Measurements from ENCODE around the gene TBCK. TPM values are rescaled to one million over a fixed set of nuclear protein-coding genes. Genes with fewer than 3 reads are reported as not detected.

Gene TBCK
- total RNA-seq, 4 donors from 2014 or later, result 23.3 to 47.7 (median 34.2) TPM

GRCh38 chr4:106033469-106033868 lies 282.5 kb downstream of the TBCK start:
- no peaks in the 10 kb centered on the region for H3K36me3 ChIP-seq
- no peak for DNase-seq (ENCODE audit: low spot score in 2 of 2)
- no peaks in the 10 kb centered on the region for H3K4me1 ChIP-seq
- no peak overlapping the region for H3K27ac ChIP-seq
- H3K4me3 ChIP-seq, result no peak overlapping the region
- TF ChIP-seq POLR2AphosphoS5 (IDR thresholded peaks at IDR 0.05) (no peak), CTCF (IDR thresholded peaks at IDR 0.05) (no peak), POLR2A (IDR thresholded peaks at IDR 0.05) (no peak), EP300 (IDR thresholded peaks at IDR 0.05) (no peak)
- H3K27me3 ChIP-seq, result no peaks in the 10 kb centered on the region
- H3K9me3 ChIP-seq, result no peaks in the 10 kb centered on the region

DNA sequence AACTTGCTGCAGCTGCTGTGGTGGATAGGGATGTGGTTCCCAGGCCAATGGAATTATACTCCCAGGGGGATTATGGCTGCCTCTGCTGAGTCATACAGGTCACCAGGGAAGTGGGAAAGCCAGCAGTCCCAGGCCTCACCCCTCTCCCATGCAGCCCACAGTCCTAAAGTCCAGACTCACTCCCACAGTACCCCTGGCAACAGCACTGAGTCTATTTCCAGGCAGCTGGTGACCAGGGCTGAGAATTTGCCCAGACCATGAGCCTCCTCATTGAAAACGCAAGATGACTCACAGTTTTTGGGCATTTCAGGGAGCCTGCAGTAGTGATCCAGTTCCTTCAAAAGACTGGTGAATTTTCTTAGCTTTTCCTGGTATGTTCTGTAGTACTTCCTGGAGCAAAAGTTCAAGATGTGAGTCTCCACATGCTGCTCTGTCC lies 283.1 kb downstream of the TBCK start:
- Histone ChIP-seq H3K9me3 (no peaks in the 10 kb centered on the region), H3K27ac (no peak overlapping the region), H3K4me1 (no peaks in the 10 kb centered on the region), H3K4me3 (no peak overlapping the region), H3K36me3 (no peaks in the 10 kb centered on the region), H3K27me3 (no peaks in the 10 kb centered on the region)
- WGBS, result 71% methylated on average over 1 of the region's 1 CpG
- no peak for DNase-seq (ENCODE audit: low spot score in 2 of 2)
- TF ChIP-seq POLR2A (IDR thresholded peaks at IDR 0.05), result no peak
- TF ChIP-seq CTCF (IDR thresholded peaks at IDR 0.05), result no peak
- no peak for TF ChIP-seq POLR2AphosphoS5 (IDR thresholded peaks at IDR 0.05)
- TF ChIP-seq EP300 (IDR thresholded peaks at IDR 0.05), result no peak

- no peaks in the 10 kb centered on the region for H3K9me3 ChIP-seq
- H3K4me1 ChIP-seq, result no peaks in the 10 kb centered on the region
- H3K27me3 ChIP-seq, result no peaks in the 10 kb centered on the region
- WGBS, result 88% methylated on average over 2 of the region's 2 CpGs
- H3K4me3 ChIP-seq, result no peak overlapping the region
- TF ChIP-seq EP300 (IDR thresholded peaks at IDR 0.05) (no peak), POLR2AphosphoS5 (IDR thresholded peaks at IDR 0.05) (no peak), CTCF (IDR thresholded peaks at IDR 0.05) (no peak), POLR2A (IDR thresholded peaks at IDR 0.05) (no peak)
- DNase-seq (ENCODE audit: low spot score in 2 of 2), result no peak
- no peak overlapping the region for H3K27ac ChIP-seq
- no peaks in the 10 kb centered on the region for H3K36me3 ChIP-seq
Measured at GRCh38 chr4:106022454-106022853, 293.6 kb downstream of the TBCK start.

DNA sequence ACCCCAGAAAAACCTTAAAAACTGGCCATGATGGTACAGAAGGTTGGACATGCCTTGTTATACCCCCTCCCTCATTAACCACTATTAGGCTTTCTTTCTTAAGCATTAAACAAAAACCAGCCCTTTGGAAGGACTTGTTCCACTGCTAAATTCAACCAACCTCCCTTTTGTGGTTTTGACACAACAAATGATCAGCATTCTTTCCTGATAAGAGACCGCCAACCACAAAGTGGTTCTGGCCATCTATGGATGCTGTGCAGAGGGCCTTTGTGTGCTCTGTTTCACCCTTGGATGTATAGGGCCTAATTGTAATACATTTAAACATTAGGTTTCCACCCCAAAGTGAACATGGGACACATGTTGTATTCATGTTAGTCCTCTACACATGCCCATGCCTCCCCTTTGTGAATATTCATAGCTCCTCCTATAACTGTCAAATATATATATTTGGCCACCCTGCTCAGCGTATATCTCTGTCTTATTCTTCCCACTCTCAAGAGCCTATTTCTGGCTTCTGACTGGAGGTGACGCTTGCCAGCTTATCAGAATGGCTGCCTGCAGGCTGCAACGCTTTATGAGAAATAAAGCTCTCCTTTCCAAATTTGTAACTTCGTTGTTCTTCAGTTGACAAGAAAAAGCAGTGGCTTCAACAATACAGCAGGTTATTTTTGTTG lies 294.1 kb downstream of the TBCK start:
- Histone ChIP-seq H3K9me3 (no peaks in the 10 kb centered on the region), H3K36me3 (no peaks in the 10 kb centered on the region), H3K4me1 (no peaks in the 10 kb centered on the region), H3K4me3 (no peak overlapping the region), H3K27me3 (no peaks in the 10 kb centered on the region), H3K27ac (no peak overlapping the region)
- DNase-seq (ENCODE audit: low spot score in 2 of 2), result no peak
- 94% methylated on average over 5 of the region's 5 CpGs for WGBS
- TF ChIP-seq POLR2AphosphoS5 (IDR thresholded peaks at IDR 0.05), result no peak

DNA sequence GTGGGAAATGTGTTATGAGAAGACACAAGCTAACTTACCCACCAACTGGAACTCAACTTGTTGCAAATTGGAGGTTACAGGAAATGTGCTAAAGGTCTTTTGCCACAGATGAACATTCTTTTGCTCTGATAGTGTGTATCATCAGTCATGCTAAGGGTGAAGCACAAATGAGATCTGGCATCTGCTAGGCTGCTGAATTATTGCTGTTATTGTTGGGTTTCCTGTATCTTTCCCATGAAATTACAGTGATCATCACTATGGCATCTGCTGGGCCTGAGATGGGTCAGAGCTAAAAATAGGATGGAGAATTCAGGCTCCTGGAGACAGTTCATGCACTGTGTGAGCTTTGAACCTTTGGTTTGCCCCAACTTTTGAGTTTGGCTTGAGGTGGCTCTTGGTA lies 296.2 kb downstream of the TBCK start:
- no peaks in the 10 kb centered on the region for H3K9me3 ChIP-seq
- no peaks in the 10 kb centered on the region for H3K27me3 ChIP-seq
- H3K4me1 ChIP-seq, result no peaks in the 10 kb centered on the region
- no peak overlapping the region for H3K4me3 ChIP-seq
- H3K27ac ChIP-seq, result no peak overlapping the region
- no peak for DNase-seq (ENCODE audit: low spot score in 2 of 2)
- TF ChIP-seq CTCF (IDR thresholded peaks at IDR 0.05) (no peak), POLR2A (IDR thresholded peaks at IDR 0.05) (no peak), POLR2AphosphoS5 (IDR thresholded peaks at IDR 0.05) (no peak), EP300 (IDR thresholded peaks at IDR 0.05) (no peak)
- H3K36me3 ChIP-seq, result no peaks in the 10 kb centered on the region

DNA sequence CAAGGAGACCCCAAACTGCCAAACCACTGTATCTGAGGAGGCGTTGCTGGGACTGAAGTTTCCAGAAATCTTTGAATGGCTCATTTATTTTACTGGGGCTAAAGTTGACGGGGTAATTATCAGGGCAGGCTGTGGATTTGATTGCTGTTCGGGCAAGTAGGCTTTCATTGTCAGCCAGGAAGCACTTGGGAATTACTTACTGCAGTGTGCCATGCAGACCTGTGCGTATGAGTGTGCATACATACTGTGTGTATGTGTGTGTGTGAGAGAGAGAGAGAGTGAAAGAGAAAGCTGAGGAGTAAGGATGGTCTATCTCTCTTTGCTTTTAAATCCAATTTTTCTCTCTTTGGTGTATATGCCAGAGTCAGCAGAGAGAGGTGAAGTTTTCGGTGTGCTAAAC lies 298.0 kb downstream of the TBCK start:
- DNase-seq (ENCODE audit: low spot score in 2 of 2), result no peak
- H3K9me3 ChIP-seq, result no peaks in the 10 kb centered on the region
- H3K27me3 ChIP-seq, result no peaks in the 10 kb centered on the region
- H3K4me3 ChIP-seq, result no peak overlapping the region
- H3K27ac ChIP-seq, result no peak overlapping the region
- no peak for TF ChIP-seq POLR2A (IDR thresholded peaks at IDR 0.05)
- TF ChIP-seq POLR2AphosphoS5 (IDR thresholded peaks at IDR 0.05), result no peak
- no peak for TF ChIP-seq CTCF (IDR thresholded peaks at IDR 0.05)
- TF ChIP-seq EP300 (IDR thresholded peaks at IDR 0.05), result no peak
- H3K4me1 ChIP-seq, result no peaks in the 10 kb centered on the region
- no peaks in the 10 kb centered on the region for H3K36me3 ChIP-seq
- WGBS, result 87% methylated on average over 5 of the region's 5 CpGs

All from suprapubic skin (tissue), 4 donors.